ENCODE data around the gene RPP25L.

DNA sequence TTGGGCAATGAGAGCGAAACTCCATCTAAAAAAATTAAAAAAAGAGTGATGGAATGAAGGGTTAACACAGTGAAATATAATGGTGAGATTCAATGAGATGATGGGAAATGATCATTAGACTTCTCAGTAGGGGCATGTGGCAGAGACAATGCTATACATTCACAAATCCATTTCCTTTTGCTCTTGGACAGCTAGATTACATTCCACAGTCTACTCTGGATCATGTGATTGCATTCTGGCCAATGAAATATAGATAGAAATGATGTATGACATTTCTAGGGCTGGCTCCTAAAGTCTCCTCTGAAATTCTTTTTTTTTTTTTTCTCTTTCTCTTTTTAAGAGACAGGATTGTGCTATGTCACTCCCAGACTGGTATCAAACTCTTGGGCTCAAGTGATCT, 30.8 kb upstream of the RPP25L start:
- TF ChIP-seq, protein P1, sequence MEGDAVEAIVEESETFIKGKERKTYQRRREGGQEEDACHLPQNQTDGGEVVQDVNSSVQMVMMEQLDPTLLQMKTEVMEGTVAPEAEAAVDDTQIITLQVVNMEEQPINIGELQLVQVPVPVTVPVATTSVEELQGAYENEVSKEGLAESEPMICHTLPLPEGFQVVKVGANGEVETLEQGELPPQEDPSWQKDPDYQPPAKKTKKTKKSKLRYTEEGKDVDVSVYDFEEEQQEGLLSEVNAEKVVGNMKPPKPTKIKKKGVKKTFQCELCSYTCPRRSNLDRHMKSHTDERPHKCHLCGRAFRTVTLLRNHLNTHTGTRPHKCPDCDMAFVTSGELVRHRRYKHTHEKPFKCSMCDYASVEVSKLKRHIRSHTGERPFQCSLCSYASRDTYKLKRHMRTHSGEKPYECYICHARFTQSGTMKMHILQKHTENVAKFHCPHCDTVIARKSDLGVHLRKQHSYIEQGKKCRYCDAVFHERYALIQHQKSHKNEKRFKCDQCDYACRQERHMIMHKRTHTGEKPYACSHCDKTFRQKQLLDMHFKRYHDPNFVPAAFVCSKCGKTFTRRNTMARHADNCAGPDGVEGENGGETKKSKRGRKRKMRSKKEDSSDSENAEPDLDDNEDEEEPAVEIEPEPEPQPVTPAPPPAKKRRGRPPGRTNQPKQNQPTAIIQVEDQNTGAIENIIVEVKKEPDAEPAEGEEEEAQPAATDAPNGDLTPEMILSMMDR (IDR thresholded peaks at IDR 0.05) = no peak
- TF ChIP-seq POLR2A (IDR thresholded peaks at IDR 0.05) = no peak
